ENCODE measurements around the gene KREMEN1.

The KREMEN1 gene

DNA sequence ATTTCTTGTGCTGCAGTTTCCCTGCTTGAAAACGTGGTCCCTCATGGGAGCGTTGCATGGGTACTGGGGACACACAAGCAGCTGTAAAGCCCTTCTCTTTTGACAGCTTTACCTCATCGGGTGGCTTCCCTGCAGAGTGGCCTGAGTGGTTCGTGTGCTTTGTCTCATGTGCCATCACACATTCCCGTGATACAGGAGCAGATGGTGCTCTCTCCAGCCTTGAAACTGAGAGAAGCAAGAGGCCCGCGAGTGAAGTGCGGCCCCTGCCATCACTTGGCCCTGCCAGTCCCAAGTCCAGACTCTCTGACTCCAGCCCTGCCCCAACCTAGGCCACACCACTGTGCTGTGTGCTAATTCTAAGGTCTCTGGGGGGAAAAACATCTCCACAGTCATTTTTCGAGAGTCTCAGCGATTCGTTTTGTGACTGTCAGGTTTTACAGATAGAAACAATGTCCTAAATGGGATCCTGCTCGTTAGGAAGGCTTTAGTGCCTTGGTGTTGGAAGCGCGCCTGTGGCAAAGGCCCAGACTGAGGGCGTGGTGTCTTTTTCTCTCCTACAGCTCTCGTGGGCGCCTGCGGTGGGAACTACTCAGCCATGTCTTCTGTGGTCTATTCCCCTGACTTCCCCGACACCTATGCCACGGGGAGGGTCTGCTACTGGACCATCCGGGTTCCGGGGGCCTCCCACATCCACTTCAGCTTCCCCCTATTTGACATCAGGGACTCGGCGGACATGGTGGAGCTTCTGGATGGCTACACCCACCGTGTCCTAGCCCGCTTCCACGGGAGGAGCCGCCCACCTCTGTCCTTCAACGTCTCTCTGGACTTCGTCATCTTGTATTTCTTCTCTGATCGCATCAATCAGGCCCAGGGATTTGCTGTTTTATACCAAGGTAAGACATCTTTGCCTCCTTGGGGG, 64.2 kb downstream of the KREMEN1 start:
- no peak for DNase-seq

DNA sequence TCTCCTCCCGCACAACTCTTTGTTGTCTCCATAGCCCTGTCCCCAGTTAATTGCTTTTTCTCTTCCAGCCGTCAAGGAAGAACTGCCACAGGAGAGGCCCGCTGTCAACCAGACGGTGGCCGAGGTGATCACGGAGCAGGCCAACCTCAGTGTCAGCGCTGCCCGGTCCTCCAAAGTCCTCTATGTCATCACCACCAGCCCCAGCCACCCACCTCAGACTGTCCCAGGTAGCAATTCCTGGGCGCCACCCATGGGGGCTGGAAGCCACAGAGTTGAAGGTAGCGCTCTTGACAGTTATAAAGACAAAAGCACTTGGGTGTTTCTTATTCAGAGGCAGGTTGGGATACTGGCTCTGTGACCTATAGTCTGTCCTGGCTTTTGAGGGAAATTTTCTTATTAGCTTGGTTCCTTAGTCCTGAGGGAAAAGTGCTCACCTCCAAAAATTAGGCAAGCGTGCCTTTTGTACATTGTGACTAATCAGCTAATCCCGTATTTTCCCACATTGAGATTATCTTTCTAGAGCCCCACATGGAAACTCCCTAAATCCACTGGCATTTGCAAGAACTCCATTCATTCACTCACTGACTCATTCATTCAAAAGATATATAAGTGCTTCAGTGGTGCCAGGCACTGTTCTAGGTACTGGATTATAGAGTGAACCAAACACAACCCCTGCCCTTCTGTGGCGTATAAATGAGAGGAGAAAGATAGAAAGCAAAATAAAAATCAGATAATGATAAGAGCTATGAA, 65.9 kb downstream of the KREMEN1 start:
- DNase-seq = no peak

DNA sequence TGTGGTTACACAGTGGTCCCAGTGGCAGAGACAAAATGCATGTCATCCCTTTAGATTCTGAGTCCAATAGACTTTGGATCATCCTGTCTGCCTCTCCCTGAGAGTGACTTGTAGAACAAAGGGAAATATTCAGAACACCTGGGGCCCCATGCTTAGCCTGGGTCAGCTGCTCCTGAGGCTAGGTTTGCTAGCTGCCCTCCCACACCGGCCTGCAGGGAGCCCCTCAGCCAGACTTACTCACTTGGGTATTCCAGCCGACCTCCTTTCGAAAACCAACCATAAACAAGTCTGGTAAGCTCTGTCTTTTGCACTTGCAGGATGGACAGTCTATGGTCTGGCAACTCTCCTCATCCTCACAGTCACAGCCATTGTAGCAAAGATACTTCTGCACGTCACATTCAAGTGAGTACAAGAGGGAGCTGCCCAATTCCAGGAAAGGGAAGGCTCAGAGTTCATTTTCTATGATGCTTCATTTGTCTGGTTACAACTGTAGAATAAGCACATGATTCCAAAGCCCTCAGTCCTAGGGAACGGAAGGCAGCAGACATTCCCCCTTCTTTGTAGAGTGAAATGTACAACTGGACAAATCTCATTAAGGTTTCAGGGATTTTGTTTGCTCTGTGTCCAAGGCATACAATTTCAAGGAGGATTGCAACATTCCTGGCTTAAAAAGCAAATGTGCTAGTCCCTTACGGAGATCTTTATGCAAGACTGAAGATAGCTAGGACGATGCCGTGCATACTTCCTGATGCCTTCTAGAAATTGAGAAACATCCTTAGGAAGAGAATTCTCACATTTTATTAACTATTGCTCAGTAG, 67.3 kb downstream of the KREMEN1 start:
- DNase-seq = no peak

DNA sequence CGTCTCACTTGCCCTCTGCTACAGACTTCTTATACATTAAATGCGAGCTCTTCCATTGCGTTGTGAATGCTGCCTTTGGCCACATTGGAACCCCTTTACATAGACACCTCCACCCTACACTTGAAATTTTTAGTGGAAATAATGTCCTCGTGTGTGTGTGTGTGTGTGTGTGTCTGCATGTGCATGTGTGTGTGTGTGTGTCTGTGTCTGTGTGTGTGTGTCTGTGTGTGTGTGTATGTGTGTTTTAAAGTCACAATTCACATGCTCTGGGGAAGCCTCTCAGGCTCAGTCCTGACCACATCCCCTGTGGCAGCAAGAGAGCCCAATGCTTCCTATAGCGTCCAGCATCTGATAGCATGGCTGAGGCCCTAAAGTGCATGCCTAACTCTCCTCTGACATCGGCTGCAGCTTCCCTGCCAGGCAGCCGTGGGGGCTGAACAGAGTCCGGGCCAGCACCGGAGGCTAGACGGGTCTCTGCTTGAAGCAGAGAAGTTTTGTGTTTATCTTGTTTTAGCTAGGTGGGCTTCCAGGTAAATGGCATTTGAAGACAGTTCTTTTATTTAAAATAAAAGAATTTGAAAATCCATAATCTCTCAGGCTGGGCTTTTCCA, 68.3 kb downstream of the KREMEN1 start:
- no peak for DNase-seq

DNA sequence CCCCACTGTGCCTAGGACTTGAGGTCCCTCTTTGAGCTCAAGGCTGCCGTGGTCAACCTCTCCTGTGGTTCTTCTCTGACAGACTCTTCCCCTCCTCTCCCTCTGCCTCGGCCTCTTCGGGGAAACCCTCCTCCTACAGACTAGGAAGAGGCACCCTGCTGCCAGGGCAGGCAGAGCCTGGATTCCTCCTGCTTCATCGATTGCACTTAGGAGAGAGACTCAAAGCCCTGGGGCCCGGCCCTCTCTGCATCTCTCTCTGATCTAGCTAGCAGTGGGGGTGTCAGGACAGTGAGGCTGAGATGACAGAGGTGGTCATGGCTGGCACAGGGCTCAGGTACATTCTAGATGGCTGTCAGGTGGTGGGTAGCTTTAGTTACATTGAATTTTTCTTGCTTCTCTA, 69.3 kb downstream of the KREMEN1 start:
- no peak for DNase-seq

DNA sequence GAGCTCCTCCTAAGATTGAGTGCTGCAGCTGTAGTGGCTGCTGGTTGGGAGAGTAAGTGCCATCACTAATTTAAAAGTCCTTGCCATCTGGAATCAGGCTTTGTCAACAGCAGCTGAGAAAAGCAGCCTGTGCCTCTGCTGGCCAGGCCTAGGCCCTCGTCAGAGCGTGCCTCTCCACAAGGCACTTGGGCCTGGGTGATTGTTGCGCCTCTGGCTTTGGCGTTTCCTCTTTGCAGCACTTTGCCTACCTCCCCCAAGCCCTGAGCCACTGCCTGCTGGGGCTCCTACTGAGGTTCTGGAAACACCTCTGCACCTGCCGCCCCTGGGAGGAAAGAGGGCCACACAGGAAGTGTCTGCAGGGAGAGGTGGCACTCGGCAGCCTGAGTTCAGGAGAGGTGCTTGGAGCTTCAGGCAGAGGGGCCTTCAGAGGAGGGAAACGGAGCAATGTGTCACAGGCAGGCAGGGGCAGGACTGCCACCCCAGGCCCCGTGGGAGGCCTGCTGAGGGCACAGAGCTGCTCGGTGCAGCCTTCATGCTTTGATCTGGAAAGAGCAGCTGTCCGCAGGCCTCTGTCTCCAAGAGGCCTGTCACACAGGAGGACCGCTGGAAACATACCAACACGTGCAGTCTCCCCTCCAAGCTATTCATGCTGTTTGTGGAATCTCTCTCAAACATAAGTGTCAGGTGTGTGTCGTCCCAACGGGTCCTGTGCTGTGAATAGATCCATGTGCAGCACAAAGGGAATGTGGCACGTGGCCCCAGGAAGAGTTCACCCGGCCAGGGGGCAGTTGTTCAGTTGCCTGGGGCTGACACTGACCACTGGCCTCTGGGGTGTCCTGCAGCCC, 71.3 kb downstream of the KREMEN1 start:
- DNase-seq = no peak

DNA sequence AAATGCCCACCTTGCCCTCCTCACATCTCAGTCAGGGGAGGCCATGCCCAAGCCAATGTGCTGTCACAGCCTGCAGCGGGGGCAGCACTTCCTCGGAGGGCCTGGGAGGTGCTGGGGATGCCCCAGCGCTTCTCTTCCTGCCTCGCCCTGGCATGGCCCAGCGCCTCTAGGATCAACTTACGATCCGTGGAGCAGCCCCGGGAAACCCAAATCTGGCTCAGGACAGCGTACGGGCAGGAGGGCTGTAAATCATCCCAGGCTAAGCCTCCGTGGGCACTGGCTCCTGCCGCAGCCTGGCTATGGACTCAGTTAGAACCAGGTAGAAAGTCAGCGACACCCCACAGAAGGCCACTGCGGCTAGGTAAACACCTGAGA, 71.9 kb downstream of the KREMEN1 start:
- DNase-seq = no peak

DNA sequence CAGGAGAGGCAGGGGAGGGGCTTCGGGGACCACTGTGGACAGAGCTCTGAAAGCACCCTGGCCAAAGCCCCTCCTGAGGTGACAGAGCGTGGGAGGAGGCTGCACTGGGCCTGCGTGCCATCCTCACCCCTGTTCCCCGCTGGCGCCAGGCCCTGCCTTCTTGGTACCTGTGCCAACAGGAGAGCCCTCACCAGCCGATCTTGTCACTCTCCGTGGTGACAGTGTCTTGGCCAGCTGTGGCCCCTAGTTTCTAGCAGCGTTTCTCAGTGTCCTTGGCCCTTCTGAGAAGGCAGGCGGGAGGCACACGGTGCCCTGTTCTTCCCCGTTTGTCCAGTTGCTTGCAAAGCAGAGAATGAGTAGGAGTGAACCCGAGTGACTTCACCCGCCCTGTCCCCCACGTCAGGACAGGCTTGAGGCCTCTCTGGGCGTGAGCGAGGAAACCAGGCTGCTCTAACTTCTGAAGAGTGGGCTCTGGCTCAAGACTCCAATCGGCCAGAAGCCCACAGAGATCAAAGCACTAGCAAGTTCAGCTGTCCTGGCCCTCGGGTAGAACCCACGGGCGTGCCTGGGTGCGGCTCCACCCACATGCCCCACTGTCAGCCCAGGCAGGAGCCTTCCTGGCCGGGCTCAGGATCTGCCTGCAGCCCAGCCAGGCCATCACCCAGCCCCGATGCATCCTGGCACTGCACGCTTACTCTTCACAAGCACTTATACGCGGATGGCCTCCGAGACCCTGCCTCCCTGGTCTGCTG, 72.7 kb downstream of the KREMEN1 start:
- no peak for DNase-seq

DNA sequence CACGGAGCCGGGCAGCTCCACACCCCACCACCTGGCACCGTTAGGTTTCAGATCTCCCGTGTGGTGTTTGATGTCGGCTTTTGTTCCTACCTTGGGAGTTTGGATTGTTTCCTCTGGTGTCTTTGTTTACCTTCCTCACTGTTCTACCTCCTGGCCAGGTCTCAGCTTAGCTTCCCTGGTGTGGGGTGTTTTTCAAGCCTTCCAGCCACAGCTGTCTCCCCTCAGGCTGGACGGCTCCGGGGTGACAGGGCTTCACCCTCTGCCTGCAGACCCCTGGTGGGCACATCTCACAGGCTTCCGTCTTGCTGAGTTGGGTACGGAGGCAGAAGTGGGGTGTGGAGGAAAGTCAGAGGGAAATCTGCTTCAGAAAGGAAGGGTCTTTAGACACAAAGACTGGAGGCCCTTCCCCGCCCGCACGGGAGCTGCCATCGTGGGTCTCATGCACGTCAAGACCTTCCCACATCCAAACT, 73.3 kb downstream of the KREMEN1 start:
- DNase-seq = no peak

DNA sequence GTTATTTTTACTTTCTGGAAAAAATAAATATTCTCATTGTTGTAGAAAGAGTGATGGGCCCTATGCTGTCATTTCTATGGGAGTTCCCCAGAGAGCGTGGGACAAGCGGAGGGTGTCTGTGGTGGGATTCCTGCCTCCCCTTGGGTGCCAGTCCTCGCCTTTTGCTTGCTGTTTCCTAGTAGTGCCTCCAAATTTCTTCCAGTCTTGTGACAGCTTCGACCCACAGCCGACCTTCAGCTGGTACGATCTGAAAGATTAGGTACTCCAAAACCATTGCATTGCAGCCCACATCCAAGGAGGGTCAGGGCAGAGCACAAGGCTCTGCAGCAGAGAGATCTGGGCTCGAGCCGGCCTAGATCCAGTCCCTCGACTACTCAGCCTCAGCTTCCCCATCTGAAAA, 73.9 kb downstream of the KREMEN1 start:
- no peak for DNase-seq

DNA sequence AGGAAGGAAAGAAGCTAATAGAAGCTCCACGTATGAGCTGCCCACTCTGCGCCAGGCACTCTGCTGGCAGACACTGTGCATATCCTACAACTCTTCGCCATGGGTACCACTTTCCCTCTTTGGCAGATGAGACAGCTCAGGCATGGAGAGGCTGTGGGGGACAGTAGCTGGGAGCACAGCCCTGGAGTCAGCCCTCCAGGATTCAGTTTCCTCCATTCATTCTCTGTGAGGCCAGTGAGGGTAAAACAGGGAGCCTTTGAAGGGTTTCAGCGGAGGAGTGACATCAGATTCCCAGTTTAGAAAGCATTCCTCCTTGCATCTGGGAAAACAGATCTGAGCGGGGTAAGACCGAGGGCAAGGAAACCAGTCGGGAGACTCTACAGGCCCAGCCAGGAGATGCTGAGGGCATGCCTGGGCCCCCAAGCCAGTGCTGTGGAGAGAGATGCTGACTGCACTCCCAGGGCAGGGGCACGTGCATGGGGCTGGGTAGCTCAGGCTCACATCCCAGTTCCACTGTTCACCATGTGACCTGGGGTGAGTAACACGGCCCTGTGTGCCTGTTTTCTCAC, 74.6 kb downstream of the KREMEN1 start:
- DNase-seq = no peak

DNA sequence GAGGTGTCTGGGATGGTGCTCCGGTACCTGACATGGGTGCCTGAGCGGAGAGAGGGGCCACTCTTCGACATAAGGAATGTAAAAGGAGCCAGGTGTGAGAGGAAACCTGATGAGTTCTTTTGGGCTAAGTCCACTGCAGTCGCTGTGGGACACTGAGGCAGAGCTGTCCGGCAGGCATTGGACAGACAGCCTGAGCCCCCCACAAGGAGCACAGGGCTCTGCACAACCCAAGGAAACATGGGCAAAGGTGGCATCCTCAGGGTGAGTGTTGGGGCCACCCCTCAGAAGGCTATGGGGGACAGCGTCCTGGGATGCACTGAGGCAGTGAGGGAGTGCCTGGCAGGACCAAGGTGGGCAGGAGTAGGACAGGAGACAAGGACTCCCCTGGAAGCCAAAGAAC, 75.2 kb downstream of the KREMEN1 start:
- no peak for DNase-seq

DNA sequence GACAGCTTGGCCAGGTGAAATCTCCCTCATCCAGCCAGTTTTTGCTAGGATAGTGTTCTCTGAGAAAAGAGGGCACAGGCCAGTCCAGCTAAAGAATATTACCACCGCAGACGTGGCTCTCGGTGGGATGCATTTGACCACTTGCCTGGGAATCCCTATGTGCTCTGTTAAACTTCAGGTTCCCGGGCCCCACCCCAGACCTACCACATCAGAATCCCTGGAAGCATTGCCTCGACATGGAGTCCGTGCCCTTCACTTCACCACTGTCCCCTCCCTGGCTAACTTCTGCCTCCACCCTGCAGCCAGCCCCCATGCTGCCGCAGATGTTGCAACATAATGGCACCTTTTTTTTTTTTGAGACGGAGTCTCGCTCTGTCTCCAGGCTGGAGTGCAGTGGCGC, 76.0 kb downstream of the KREMEN1 start:
- DNase-seq = no peak

DNA sequence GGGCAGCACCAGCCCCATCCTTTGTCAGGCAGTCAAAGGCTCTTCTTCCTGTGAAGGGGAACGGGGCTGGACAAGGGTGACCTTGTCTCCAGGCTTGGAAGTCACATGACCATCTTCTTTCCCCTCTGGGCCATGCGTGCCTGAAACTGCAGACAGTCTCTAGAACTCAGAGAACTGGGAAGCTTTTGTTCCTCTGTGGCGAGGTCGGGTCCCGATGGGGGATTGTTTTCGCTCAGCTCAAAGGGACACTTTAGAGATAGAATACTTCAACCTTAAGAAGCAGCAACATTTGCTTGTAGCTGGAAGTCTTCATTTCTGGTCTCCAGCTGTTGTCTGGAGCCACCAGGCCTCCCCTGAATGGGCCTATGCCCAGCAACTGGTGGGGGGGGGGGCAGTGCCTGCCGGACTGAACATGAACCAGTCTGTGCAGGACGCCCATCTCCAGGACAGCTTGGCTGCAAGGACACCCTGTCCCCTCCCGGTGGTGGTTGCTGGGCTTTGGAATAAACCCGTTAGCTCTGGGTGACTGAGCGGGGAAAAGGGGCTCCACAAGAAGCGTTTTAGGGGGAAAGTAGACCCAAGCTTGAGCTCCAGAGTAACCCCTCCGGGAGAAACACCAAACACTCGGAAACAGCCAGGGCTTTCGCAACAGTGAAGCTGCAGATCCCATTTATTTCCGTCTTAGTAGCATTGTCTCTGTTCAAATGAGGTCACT, 77.2 kb downstream of the KREMEN1 start:
- no peak for DNase-seq

DNA sequence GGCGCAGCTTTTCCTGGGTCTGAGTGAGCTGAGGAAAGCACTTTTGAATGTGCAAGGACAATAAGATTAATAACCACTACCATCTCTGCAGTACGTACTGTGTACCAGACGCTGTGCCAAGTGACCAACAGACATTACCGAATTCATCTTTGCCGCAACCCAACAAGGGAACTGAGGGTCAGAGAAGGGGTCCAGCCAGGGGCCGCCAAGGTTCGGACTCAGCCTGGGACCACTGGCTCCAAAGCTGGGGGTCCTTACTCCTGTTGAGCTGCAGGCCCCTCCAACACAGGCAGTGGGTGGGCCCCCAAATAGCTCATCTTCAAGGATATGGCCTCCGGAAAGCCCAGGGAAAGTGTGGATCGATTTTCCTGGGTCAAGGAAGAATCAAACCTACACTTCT, 77.9 kb downstream of the KREMEN1 start:
- no peak for DNase-seq

DNA sequence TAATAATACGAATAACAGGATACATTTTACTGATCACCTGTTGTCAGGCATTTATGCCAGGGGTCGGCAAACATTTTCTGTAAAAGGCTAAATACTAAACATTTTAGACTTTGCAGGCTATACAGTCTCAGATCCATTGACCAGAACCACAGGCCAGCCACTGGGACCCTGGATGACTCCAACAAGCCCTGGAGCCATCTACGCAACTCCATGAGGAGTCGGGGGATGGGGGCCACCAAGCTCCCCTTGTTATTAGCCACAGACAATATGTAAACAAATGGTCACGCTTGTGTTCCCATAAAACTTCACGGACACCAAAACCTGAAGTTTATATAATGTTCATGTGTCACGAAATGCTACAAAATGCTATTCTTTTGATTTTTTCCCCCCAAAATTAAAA, 78.5 kb downstream of the KREMEN1 start:
- no peak for DNase-seq

DNA sequence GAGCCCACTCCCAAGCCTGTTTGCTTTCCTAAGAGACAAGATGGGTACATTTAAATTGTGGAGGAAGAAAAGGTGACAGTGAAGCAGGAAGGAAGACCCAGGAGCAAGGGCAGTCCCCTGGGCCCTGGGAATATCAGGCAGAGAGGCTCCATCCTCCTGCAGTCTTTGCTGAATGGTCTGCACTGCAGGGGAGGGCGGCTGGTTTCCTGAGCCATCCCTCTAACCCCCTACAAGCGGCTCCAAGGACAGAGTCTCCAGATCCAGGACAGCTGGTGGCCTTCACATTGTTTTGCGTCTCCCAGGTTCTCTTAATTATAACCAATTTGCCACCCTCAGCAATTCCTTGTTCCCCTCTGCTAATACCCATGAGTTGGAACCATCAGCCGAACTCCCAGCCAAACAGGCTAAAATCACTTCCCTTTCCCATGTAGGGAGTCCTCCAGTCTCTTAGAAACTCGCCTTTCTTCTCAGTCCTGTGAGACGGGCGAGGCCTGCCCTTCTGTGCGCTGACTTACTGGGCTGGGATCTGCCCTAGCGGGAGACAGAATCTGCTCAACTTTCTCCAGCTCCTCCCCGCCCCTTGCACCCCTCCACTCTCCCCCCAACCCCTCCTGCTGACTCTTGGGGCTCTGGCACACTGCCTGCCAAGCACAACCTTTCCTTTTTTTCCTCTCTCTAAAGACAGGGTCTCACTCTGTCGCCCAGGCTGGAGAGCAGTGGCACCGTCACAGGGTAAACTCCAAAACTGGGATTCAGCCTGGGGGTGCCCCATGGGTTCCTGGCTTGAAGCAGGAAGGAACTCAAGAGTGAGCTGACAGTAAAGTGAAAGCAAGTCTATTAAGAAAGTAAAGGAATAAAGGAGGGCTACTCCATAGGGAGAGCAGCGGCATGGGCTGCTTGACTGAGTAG, 79.5 kb downstream of the KREMEN1 start:
- no peak for DNase-seq

DNA sequence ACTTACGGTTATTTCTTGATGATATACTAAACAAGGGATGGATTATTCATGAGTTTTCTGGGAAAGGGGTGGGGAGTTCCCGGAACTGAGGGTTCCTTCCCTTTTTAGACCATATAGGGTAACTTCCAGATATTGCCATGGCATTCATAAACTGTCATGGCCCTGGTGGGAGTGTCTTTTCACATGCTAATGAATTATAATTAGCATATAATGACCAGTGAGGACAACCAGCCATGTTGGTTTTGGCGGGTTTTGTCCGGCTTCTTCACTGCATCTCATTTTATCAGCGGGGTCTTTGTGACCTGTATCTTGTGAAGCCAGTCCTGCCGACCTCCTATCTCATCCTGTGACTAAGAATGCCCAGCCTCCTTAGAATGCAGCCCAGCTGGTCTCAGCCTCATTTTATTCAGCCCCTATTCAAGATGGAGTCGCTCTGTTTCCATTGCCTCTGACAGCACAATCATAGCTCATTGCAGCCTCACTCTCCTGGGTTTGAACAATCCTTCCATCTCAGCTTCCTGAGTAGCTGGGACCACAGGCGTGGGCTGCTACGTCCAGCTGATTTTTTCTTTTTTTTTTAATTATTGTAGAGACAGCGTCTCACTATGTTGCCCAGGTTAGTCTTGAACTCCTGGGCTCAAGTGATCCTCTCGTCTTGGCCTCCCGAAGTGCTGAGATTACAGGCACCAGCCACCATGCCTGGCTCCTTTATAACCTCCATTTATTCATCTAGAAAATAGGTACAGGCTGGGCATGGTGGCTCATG, 80.3 kb downstream of the KREMEN1 start:
- no peak for DNase-seq
